ENCODE results near the gene NSUN5.

DNA sequence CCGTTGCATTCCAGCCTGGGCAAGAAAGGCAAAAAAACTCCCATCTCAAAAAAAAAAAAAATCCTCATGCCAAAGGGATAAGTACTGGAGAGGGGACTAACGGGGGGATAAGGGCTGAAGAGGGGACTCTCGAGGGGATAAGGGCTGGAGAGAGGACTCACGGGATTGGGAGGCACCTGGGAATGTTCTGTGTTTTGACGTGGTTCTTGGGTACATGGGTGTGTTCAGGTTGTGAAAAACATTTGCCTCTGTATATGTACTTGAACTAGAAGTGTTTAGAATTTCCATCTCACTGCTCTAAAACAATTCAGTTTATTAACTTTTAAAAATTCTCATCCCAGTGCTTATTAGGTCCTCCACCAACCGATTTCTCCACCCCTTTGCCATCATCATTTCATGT lies 23.8 kb upstream of the NSUN5 start:
- TF ChIP-seq GATA2 (IDR thresholded peaks at IDR 0.05; ENCODE audit: low read depth, low read length) (no peak), GATA3 (IDR thresholded peaks at IDR 0.05; ENCODE audit: low read depth, low read length) (no peak)
